GM06990 (cell line): ENCODE data around the gene ARTN.

Experiments used
- DNase-seq: peaks from one replicate; pipeline ENCODE4 v3.0.0-alpha.2; 2011; ENCODE audit not compliant: insufficient read length; ENCODE audit errors: extremely low read depth
- H3K27me3 ChIP-seq: replicated peaks from 2 replicates; pipeline ENCODE4 v1.6.0; 2011; ENCODE audit warnings: low read length; ENCODE audit not compliant: control insufficient read depth, insufficient read depth
- H3K36me3 ChIP-seq: 2 replicates; pipeline ENCODE4 v1.5.1; 2011; ENCODE audit warnings: low read length; ENCODE audit not compliant: control insufficient read depth, insufficient read depth
- H3K4me3 ChIP-seq: replicated peaks from 2 replicates; pipeline ENCODE4 v1.5.1; 2011; ENCODE audit warnings: low read depth, mild to moderate bottlenecking, control low read depth, low read length
- TF ChIP-seq, protein P1 (sequence below): IDR thresholded peaks from 2 replicates; pipeline ENCODE4 v1.5.1; 2011; ENCODE audit warnings: low read length, control low read depth, mild to moderate bottlenecking, inconsistent platforms; ENCODE audit not compliant: insufficient read depth, poor library complexity, severe bottlenecking

The ARTN gene

GRCh38 chr1:43946236-43947060 is 12.8 kb downstream of the ARTN start, which contains the start of gene IPO13:
Gene IPO13 (plus strand): TSS chr1:43946950. CDS start chr1:43947601, 651 bp downstream.
- peak; percentile 99 for DNase-seq
- Histone ChIP-seq H3K36me3 (peaks cover 6% of the 10 kb centered on the region), H3K4me3 (peak within 1 kb of the TSS; percentile 96), H3K27me3 (no peaks in the 10 kb centered on the region)
- TF ChIP-seq, protein P1, sequence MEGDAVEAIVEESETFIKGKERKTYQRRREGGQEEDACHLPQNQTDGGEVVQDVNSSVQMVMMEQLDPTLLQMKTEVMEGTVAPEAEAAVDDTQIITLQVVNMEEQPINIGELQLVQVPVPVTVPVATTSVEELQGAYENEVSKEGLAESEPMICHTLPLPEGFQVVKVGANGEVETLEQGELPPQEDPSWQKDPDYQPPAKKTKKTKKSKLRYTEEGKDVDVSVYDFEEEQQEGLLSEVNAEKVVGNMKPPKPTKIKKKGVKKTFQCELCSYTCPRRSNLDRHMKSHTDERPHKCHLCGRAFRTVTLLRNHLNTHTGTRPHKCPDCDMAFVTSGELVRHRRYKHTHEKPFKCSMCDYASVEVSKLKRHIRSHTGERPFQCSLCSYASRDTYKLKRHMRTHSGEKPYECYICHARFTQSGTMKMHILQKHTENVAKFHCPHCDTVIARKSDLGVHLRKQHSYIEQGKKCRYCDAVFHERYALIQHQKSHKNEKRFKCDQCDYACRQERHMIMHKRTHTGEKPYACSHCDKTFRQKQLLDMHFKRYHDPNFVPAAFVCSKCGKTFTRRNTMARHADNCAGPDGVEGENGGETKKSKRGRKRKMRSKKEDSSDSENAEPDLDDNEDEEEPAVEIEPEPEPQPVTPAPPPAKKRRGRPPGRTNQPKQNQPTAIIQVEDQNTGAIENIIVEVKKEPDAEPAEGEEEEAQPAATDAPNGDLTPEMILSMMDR, result peak; percentile 80

DNA sequence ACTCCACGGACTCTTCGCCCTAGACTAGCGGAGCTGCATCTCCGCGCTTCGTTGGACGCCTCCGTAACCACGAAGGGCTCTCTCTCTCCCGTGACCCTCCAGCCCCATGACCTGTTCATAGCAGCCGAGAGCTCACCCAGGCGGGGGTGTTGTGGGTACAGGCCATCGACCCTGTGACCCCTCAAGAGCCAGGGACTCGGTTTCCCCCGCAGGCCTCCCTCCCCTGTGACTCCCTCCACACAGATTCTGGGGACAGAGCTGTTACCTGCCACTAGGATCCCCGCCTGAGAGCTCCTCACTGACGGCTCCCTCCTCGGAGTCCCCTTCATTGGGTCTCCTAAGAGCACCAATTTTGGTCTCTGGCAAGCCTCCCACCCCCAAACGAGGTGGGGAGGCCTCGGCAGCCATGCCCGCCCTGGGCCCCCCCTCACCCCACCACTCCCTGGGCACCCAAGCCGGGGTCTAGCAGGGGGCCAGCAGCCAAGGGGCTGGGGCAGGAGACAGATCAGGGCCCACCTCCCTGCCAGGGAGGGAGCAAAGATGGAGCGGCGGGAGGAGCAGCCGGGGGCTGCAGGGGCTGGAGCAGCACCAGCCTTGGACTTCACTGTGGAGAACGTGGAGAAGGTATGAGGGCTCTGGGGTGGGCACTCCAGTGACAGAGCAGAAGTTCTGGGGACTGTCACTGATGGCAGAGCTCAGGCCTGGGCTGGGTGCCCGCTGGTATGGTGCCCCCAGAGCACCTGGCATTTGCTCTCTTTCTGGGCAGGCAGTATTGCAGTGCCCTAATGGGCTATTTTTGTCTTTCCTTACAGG is 13.7 kb downstream of the ARTN start:
- no peak for DNase-seq
- TF ChIP-seq, protein P1, result no peak
- Histone ChIP-seq H3K27me3 (no peaks in the 10 kb centered on the region), H3K36me3 (peaks cover 6% of the 10 kb centered on the region), H3K4me3 (peak overlapping the region; percentile 96)

- DNase-seq, result no peak
- TF ChIP-seq, protein P1, result no peak
- no peaks in the 10 kb centered on the region for H3K27me3 ChIP-seq
- H3K36me3 ChIP-seq, result peaks cover 6% of the 10 kb centered on the region
- peak overlapping the region; percentile 96 for H3K4me3 ChIP-seq
These were observed 14.4 kb downstream of the ARTN start for GRCh38 chr1:43947874-43948437.

DNA sequence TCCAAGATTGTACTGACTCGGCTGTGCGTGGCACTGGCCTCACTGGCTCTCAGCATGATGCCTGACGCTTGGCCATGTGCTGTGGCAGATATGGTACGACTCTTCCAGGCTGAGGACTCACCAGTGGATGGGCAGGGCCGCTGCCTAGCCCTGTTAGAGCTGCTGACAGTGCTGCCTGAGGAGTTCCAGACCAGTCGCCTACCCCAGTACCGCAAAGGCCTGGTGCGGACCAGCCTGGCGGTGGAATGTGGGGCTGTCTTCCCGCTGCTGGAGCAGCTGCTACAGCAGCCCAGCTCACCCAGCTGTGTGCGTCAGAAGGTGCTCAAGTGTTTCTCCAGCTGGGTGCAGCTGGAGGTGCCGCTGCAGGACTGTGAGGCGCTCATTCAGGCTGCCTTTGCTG is 16.1 kb downstream of the ARTN start:
- Histone ChIP-seq H3K36me3 (peaks cover 4% of the 10 kb centered on the region), H3K27me3 (no peaks in the 10 kb centered on the region), H3K4me3 (no peak overlapping the region)
- TF ChIP-seq, protein P1, result no peak
- DNase-seq, result no peak

DNA sequence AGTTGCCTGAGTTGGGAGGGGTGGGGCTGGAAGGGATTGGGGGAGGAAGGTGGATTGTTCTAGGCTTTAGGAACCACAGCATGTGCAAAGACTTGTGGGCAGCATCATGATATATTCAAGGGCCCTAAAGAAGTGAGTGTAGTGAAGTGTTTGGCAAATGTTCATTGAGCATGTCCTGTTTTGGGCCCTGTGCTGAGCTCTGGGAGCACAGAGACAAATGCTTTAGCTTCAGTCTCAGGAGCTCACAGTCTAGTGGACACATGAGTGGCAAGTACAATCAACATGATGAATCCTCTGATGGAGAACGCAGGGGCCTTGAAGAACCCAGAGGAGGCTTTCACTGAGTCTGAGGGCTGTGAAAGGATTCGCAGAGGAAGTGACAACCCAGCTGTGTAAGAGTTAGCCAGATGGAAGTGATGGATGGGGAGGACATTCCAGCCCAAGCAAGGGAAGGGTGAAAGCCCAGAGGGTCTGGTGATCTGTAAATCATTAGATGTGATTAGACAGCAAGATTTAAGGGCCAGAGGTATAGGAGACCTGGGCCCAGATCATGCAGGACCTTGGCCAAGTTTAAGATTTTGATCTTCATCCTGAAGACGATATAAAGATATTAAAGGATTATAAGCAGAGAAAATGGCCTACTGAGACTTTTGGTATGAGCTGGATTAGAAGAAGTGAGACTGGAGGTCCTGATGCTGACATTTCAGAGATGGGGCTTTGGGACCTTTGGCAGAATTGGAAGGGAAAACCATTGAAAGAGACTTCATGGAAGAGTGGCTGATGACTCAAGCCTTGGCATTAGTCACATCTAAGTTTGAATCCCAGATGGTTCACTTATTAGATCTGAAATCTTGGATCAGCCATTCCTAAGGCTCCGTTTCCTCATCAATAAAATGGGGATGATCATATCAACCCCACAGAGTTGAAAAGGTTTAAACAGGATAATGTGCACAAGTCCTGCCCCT is 17.7 kb downstream of the ARTN start:
- Histone ChIP-seq H3K36me3 (peaks cover 4% of the 10 kb centered on the region), H3K27me3 (no peaks in the 10 kb centered on the region), H3K4me3 (no peak overlapping the region)
- TF ChIP-seq, protein P1, result no peak
- no peak for DNase-seq
